ENCODE measurements around the gene DEPDC5. TPM values are rescaled to one million over a fixed set of nuclear protein-coding genes. Genes with fewer than 3 reads are reported as not detected.

DEPDC5 gene
- total and polyA plus RNA-seq, 12 donors, result 14.4 to 35.9 (median 23.1) TPM

- Histone ChIP-seq H3K4me1 (replicated peaks in 1 of 2) (peaks cover 0 to 10% of the 10 kb centered on the region in 2 donors), H3K4me3 (no peak overlapping the region), H3K27me3 (no peaks in the 10 kb centered on the region), H3K36me3 (replicated peaks in 1 of 2) (peaks cover 0 to 54% of the 10 kb centered on the region in 2 donors), H3K9me3 (replicated peaks in 1 of 3) (no peaks in the 10 kb centered on the region), H3K27ac (no peak overlapping the region)
- DNase-seq, result peak in 1 of 7 donors; percentile 35
- intact Hi-C loops (cut with DNase I), result no loop called here
- TF ChIP-seq CTCF (IDR thresholded peaks at IDR 0.05), result no peak
- no peak for TF ChIP-seq POLR2A (IDR thresholded peaks at IDR 0.05)
- WGBS, 4 donors, result 92 to 94% (median 94%) methylated on average over 6 to 7 of the region's 7 CpGs
These were observed 33.9 kb upstream of the DEPDC5 start for GRCh38 chr22:31719850-31720471.

GRCh38 chr22:31723723-31724122 lies 30.1 kb upstream of the DEPDC5 start:
- Histone ChIP-seq H3K36me3 (replicated peaks in 1 of 2) (peaks cover 0 to 35% of the 10 kb centered on the region in 2 donors), H3K4me1 (replicated peaks in 1 of 2) (peaks cover 0 to 5% of the 10 kb centered on the region in 2 donors), H3K9me3 (replicated peaks in 1 of 3) (no peaks in the 10 kb centered on the region), H3K27ac (no peak overlapping the region), H3K27me3 (no peaks in the 10 kb centered on the region), H3K4me3 (no peak overlapping the region)
- intact Hi-C loops (cut with DNase I), result no loop called here
- TF ChIP-seq CTCF (IDR thresholded peaks at IDR 0.05) (no peak), POLR2A (IDR thresholded peaks at IDR 0.05) (no peak)
- peak in 1 of 7 donors; percentile 15 for DNase-seq
- WGBS, 4 donors, result 79 to 91% (median 87%) methylated on average over 5 of the region's 5 CpGs

GRCh38 chr22:31726692-31727091 lies 27.1 kb upstream of the DEPDC5 start:
- Histone ChIP-seq H3K36me3 (replicated peaks in 1 of 2) (peaks cover 0 to 23% of the 10 kb centered on the region in 2 donors), H3K27me3 (no peaks in the 10 kb centered on the region), H3K9me3 (replicated peaks in 1 of 3) (no peaks in the 10 kb centered on the region), H3K4me3 (no peak overlapping the region), H3K4me1 (replicated peaks in 1 of 2) (peaks cover 0 to 8% of the 10 kb centered on the region in 2 donors), H3K27ac (no peak overlapping the region)
- intact Hi-C loops (cut with DNase I), result no loop called here
- WGBS, 4 donors, result 78 to 80% (median 80%) methylated on average over 3 of the region's 3 CpGs
- peak in 1 of 7 donors; percentile 28 for DNase-seq
- TF ChIP-seq CTCF (IDR thresholded peaks at IDR 0.05), result no peak
- no peak for TF ChIP-seq POLR2A (IDR thresholded peaks at IDR 0.05)

- DNase-seq, result no peak
- no peaks in the 10 kb centered on the region for H3K27me3 ChIP-seq
- H3K27ac ChIP-seq, result no peak overlapping the region
- peaks cover 0 to 15% of the 10 kb centered on the region in 2 donors for H3K36me3 ChIP-seq (replicated peaks in 1 of 2)
- H3K4me1 ChIP-seq (replicated peaks in 1 of 2), result peaks cover 0 to 10% of the 10 kb centered on the region in 2 donors
- no peak overlapping the region for H3K4me3 ChIP-seq
- H3K9me3 ChIP-seq (replicated peaks in 1 of 3), result no peaks in the 10 kb centered on the region
- WGBS, 4 donors, result 79 to 89% (median 83%) methylated on average over 4 of the region's 4 CpGs
- no peak for TF ChIP-seq POLR2A (IDR thresholded peaks at IDR 0.05)
- no peak for TF ChIP-seq CTCF (IDR thresholded peaks at IDR 0.05)
- intact Hi-C loops (cut with DNase I), result no loop called here
These were observed 25.0 kb upstream of the DEPDC5 start for GRCh38 chr22:31728857-31729256.
